GM19463 (cell line): ENCODE results near the gene NGFR.

Source experiments
- ATAC-seq: cut with Tn5 transposase; IDR thresholded peaks from one replicate; pipeline ENCODE4 v1.9.1; 2021; ENCODE audit warnings: mild to moderate bottlenecking, moderate library complexity; ENCODE audit not compliant: unreplicated experiment

NGFR gene, protein sequence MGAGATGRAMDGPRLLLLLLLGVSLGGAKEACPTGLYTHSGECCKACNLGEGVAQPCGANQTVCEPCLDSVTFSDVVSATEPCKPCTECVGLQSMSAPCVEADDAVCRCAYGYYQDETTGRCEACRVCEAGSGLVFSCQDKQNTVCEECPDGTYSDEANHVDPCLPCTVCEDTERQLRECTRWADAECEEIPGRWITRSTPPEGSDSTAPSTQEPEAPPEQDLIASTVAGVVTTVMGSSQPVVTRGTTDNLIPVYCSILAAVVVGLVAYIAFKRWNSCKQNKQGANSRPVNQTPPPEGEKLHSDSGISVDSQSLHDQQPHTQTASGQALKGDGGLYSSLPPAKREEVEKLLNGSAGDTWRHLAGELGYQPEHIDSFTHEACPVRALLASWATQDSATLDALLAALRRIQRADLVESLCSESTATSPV

DNA sequence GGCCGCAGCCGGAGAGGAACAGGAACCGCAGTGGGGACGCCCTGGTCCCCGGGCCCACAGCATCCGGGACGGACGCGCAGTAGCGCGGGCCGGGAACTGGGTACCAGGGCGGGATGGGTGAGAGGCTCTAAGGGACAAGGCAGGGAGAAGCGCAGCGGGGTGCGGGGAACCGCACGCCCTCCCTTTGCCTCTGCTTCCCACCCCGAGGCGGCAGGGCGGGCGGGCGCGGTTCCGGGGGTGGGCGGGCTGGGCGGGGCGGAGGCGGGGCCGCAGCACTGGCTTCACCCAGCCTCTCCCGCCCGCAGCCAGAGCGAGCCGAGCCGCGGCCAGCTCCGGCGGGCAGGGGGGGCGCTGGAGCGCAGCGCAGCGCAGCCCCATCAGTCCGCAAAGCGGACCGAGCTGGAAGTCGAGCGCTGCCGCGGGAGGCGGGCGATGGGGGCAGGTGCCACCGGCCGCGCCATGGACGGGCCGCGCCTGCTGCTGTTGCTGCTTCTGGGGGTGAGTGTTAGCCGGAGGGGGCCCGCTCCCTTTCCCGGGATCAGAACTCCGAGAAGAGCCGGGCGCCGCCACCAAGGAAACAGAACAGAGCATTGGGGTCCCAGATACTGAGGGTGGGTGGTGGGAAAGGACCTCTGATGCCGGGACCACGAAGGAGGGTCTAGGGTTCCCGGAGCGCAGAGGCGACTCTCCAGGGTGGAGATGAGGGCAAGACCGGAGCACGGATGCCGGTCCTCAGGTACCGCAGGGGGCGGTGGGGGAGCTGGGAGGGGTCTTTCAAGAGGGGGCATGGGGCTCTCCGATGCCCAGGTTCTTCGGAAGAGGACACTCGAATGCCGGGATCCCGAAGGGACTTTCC, at the start of gene NGFR:
Gene NGFR (plus strand): TSS at position 308 of the 856 bp plus-strand sequence. CDS start 125 bp downstream, at position 433.
- ATAC-seq, result no peak

DNA sequence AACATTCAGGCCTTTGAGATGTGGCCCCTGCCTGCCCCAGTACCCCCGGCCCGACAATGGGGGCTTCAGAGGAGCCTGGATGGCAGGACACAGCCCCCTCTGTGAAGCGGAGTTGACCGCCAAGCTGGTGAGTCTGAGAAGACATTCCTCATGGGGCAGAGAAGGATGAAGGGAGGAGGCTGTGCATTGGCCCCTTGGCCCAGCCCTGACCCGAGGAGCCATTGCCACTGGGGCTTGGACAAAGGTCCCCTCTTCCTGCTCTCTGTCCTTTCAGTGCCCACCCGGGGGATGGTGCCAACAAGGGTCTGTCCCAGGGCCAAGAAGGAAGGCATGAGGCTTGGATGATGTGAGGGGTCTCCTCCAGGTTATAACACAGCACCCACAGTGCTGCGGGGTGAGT, 49.5 kb upstream of the NGFR start:
- ATAC-seq, result no peak

DNA sequence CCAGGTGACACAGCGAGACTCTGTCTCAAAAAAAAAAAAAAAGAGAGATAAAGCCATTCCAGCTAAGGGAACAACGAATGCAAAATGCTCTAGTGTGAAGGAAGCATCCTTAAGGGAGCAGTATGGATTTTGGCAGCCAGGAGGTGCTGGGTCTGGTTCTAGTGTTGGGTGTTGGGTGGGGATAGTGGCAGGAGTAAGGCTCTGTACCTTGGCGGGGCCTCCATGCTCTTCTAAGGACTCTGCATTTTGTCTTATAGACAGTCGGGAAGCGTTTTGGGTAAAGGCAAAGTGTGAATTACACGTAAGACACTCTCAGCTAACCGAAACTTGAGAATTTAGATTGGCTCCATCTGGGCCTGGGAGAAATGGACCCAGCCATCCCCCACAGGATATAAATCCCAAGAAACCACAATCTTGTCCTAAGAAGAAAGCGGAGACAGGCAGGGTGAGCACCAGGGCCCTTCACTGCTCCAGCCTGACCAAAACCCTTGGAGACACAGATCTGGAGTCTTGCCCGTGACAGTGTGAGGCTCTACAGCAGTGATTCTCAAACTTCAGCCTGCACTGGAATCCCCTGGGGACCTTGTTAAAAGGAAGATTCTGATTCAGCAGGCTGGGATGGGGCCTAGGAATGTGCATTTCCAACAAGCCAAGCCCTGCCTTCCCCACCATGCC, 47.3 kb upstream of the NGFR start:
- ATAC-seq, result no peak

DNA sequence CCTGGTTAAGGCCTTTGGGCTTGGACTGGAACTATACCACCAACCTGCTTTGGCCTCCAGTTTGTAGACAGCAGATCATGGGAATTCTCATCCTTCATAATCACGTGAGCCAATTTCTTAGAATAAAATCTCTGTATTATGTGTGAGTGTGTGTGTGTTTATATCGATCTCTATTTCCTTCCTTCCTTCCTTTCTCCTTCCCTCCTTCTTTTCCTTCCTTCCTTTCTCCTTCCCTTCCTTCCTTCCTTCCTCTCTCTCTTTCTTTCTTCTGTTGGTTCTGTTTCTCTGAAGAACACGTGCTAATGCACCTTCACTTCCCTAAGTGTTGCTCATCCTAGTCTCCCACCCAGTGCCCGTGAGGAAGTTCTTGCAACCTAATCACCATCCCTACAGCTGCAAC, 44.9 kb upstream of the NGFR start:
- ATAC-seq, result no peak

DNA sequence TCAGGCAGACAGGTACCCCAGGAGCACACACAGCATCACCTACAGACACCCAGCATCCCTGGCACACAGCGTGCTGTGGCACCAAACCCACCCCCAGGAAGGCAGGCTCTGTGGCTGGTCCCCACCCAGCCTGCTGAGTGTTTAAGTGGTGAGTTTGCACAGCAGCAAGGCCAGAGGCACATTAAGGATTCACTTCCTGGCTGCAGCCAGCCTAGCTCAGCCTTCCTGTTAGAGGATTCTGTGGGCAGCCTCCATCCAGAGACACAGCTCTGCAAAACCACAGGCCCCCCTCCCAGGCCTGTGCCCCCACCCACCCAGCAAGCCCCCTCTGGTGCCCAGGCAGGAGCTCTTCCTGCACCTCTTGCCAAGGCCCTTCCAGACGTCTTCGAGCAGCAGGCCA, 44.4 kb upstream of the NGFR start:
- no peak for ATAC-seq

DNA sequence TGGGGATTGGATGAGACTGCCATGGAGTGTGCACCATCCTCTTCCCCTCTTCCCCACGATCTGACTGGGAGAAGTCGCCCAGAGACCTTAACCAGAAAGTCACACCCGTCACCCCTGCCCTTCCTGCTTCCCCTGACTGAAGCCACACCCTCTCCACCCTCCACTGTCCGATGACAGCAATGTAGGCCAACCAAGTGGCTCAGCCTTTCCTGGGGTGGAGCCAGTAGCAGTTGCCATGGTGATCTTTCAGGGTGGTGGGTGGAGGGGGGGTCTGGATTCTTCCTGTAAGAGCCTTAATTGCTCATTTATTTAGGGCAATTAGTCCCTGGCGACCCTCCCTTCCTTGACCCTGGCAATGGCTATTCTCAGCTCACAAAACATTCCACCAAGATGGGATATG, 42.9 kb upstream of the NGFR start:
- no peak for ATAC-seq

DNA sequence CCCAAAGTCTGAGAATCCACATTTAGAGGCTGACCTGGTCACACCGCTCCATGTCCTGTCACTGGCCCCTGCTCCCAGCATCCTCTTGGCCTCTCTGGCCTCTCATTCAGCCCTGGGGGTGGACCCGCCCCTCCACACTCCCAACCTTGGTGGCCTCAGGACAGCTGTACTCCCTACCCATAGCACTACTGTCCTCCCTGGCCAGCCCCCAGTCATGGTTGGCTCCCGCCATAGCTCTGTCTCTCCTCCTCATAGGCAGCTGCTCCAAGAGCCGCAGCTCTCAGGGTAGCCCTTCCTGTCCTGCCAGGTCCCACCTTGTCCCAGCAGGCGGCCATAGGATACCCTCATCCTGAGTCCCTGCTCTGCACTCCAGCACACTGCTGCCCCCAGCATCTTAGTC, 42.4 kb upstream of the NGFR start:
- ATAC-seq, result no peak

DNA sequence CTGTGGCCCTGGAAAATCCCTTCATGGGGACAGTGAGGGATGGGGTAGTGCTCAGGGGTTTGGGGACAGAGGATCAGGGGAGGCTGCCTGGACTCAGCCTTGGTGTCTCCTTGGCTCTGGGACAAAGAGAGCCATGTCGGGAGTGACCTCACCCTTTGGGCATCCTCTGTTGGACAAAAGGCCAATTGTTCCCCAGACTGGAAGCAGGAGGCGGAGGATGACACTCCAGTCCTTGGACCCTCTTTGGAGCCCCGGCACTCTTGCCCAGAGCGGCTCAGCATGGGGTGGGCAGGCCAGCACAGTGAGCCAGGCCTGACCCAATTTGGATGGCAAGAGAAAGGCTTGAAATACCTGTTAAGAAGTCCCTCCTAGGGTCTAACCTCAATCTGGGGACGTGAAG, 41.0 kb upstream of the NGFR start:
- ATAC-seq, result no peak

DNA sequence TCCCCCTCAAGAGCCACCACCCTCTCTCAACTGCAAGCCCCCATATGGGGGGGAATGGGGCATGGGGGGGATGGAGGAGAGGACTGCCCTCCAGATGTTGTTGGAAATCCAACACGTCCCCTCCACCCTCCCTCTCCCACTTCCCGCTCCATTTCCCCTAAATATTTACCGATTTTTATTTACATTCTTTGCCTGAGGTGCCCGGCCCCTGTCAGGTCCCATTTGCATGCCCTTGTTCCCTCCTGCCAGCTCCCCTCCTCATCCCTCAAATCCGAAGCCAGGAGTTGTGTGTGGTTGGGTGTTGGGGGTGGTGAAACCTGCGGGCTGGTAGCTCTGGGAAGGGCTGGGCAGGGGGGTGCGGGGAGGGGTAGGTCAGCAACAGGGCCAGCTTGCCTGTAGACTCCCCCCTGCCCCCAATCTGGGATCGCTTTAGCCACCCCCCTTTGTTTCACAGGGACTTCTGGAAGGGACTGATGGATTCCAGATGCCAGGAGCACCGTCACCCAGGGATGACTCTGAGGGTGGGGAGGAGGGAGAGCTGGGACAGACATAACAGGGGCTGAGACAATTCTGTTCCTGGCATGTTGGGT, 39.7 kb upstream of the NGFR start:
- ATAC-seq, result no peak

DNA sequence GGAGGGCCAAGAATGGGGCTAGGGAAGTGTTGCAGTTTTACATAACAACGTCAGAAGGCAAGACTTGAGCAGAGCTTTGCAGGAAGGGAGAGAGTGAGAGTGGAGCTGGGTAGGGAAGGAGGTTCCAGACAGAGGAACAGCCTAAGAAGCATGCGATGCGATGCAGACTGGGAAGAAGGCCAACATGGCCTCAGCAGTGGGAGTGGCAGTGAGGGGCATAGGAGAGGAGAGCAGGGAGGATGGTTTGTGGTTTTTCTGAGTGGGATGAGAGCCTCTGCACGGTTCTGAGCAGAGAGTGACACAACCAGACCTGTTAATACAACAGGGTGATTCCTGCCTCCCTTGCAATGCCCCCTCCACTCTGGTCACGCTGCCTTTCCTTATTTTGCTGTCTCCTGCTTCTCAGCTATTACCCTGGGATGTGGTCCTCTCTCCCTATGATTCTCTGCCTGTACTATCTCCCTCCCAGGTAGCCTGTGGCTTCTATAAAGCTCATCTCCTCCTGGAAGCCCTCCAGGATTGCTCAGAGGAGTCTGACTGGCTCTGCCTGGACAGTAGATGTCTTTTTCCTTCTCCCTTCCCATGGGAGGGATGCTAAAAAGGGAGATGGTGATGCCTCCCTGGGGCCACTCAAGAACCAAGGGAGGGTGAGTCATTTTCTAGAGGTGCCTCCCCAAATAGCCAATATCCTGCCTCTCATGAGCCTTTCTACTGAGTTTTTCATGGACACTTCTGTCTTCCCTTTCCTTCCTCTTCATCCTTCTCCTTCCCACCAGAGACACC, 38.7 kb upstream of the NGFR start:
- ATAC-seq, result no peak

DNA sequence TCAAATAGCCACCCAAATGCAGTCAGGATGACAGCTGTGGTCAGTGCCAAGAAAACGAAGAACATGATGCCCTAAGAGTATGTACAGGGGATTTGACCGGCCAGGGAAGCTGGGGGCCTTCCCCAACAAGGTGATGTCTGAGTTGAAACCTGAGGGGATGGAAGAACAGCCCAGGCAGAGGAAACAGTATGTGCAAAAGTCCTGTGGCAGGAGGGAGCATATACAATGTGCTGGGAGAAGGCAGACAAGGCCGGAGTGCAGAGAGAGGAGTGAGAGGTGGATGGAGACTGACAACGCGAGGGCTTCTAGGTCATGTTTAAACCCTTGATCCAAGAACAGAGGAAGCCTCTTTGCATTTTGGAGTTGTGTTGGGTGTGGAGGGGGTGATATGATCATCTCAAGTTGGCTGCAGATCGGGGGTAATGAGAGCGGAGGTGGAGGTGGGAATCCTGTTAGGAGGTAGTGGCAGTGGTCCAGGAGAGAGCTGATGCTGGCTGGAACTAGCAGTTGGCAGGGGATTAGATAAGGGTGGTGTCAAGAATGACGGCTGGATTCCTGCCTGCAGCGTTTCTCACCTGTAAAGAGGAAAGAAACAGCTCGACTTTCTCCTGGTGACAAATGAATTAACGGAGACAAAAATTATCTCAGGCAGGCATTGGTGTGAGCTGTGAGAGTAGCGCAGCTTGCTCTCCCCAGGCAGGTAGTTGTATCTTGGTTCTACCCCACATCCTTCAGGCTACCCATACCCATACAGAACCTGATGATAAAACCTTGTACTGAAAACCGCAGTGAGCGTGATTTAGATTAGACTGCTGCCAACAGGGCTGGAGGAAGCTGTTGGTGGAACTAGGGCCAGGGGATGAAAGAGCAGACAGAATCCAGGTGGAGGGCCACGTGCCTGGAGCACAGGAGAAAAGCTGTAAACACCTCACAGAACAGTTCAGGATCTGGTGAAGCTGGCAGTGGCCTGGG, 37.2 kb upstream of the NGFR start:
- ATAC-seq, result no peak

DNA sequence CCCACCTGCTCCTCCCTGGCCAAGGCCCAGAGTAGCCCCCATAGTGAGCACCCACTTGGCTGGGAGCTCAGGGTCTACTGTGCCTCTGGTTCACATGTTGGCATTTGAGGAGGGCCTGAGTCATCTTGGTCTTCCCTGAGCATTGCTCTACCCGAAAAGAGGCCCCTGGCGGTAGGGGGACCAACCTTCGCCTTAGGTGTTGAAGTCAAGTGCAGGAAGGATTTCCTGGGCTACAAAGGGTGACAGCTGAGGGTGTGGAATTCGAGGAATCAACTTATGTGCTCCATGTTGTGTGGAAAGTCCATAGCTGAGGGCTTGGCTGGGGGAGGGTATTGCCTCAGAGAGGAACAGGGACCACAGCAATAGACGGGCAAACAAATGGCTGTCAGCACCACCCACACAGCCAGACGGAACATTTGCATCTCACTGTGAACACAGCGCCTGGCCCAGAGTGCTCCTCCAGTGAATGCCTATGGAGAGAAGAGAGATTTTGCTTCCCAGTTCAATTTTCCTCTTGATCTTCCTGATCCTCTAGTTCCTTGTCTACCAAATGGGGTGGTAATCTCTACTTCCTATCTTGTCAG, 35.6 kb upstream of the NGFR start:
- no peak for ATAC-seq

DNA sequence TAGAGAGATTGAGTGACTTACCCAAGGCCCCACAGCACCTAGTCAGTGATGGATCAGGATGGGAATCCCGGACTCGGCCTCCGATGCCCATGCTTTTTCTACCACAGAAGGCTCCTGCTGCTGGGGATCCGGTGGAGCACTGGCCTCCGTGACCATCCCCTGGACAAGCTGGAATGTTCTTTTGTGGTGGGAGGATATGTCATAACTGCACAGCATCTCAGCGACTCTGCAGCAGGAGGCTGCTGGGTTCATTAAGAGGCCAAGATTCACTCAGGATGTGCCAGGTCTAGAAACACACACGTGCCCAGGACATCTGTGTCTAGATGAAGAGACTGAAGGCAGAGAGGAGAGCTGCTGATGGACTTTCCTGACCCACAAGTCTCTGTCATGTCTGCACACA, 34.7 kb upstream of the NGFR start:
- ATAC-seq, result no peak

DNA sequence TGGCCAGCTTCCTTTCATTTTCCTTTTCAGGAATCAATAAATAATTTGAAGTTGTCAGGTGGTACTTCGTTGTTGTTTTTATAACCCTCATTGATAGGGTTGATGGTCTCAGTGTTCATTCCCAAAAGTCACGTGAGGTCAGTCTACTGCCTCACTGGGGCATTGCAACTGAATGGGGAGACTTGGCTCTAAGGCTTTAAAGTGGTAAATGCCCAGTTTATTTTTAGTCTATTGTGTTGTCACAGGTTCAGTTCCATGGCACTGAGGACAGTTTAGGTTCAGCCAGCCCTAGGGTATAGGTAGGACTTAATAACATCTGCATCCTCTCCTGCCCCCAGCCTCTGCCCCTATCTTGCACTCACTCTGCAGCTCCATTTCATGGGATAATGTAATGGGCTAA, 33.5 kb upstream of the NGFR start:
- ATAC-seq, result no peak

DNA sequence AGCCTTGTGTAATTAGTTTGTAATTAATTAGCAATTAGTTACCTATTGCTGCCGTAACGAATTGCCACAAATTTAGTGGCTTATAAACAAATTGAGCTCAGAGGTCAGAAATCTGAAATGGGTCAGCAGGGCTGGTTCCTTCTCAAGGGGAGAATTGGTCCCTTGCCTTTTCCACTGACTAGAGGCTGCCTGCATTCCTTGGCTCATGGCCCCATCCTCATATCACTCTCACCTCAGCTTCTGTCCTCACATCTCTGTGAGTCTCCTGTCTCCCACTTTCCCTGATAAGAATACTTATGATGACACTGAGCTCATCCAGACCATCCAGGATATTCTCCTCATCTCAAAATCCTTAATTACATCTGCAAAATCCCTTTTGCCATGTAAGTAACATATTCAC, 31.0 kb upstream of the NGFR start:
- ATAC-seq, result no peak

DNA sequence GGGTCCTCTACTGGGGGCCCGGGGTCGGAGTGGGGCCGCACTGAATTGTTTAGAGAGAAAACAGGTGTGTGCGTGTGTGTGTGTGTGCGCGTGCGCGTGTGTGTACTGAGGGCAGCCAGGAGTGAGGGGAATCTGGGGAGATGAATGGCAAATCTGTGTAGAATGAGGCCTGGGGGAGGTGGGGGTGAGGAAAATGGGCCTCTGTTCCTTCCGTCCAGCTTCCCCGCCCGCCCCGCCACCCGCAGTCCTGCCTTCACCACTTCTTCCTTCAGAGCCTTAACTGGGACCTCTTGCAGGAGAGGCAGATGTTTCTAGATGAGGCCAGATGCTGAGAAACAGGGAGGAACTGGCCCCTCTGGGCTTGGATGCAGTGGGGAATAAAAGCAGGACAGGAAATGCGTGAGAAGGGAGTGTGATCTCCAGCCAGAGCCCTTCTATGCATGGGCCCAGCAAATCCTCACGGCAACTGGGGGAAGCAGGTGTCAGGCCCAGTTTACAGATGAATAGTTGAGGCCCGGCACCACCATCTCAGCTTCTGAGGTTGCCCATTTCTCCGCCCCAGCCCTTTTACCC, 29.7 kb upstream of the NGFR start:
- no peak for ATAC-seq

DNA sequence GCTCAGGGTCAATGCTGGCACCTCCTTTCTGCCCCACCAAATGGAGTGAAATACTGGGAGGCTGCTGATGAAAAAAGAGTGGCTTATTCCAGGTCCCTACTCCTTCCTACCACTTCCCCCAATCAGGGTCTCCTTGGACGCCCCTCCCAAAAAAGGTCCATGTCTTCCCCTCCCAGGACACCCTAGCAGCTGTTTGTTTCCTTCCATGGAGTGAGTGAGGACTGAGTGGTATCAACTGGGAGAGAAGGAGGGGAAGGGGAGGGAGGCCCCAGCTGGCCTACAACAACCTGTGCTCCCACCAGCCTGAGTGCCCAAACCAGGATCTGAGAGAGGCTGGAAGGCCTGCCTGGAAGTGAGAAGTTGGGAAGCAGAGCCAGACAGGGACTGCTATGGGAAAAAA, 28.7 kb upstream of the NGFR start:
- no peak for ATAC-seq

DNA sequence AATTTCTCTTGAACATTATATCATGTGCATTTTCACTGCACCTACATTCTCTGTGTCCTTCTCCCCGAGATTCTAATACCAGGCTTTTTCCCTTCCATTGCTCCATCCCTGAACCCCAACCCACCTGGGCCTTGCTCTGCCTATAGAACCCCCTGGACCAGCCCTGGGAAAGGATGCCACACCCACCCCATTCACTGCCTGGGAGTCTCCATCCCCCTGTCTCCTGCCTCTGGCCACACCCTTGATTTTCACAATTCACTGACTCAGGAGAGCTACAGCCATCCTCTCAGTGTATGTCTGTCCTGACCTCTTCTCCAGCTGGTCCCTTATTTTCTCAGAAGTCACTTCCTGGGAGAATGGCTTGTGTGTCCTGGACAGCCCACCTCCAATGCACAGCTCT, 27.9 kb upstream of the NGFR start:
- no peak for ATAC-seq
